Amniotic epithelial cell (primary cell): ENCODE results near the gene NDRG3.
A peak's percentile ranks its signal among the peaks of the same experiment; 100 is the strongest.
"Not testable (repeated sequence)": the region's sequence is repeated elsewhere in the genome, so short reads cannot be mapped to it uniquely, and the experiment has no call there.

Source experiments
- DNase-seq: peaks from one replicate; pipeline ENCODE4 v3.0.0-alpha.2; 2010; ENCODE audit warnings: low read depth

The NDRG3 gene

DNA sequence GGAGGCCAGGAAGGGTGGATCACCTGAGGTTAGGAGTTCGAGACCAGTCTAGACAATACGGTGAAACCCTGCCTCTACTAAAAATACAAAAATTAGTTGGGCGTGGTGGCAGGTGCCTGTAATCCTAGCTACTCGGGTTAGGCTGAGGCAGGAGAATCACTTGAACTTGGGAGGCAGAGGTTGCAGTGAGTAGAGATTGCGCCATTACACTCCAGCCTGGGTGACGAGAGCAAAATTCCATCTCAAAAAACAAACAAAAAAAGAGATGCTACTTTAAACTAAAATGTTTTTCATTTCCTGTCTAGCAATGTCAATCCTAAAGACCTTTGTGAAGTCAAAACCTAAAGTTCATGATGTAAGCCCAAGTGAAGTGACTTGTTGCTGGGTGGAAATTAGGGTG is 14.8 kb upstream of the NDRG3 start:
- DNase-seq, result no peak

DNA sequence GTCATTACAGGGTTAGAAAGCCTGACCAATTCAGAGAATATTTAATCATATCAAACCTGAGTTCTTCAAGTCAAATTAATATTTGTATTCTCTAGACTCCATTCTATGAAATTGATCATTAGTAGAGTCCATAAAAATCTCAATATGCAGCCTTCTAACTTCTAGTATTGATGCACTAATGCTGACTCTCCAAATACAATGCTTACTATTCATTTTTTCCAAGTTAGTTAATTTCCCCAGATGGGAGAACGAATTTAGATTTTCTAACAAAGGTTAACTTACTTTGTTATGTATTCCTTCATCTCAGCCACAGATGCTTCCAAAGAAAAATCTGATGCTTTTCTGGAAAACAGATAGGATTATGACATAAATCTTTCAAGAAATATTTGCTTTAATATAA is 12.4 kb upstream of the NDRG3 start:
- DNase-seq, result no peak

DNA sequence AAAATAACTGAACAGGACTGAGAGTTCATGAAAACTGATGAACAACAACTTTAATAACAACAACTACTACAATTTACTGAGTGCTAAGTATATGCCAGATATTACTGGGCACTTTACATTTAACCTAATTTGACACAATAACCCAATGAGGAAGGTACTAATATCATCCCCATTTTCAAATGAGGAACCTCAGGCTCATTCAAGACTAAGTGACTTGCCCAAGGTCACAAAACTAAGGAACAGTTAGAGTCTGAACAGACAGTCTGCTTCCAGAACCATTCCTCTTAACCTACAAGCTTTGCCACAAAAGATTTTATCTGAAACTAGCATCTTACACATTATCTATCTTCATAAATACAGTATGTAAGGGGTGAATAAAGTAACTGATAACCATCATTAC is 10.6 kb upstream of the NDRG3 start:
- no peak for DNase-seq

DNA sequence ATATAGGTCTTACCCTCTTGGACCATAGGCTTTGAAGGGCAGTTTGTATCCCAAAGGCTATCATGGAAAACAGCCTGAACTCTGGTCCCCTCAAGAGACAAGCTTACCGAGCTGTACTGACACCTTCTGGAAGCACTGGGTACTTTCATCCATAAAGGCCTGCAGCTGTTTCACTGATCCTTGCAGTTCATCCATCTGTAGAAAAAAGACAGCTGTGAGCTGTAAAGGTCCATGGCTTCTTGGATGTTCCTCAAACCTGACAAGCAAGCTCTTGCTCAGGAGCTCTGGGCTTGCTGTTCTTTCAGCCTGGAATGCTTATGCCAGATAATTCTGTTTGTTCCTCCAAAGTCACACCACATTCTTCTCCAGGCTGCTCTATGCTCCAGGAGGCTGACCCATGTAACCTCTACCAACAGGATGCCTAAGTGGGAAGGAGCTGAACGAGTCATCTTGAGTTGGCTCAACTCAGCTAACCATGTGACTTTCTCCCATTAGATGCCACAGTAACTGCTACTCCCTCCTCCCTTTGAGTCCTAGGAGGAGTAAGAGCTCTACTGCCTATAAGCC is 8.8 kb upstream of the NDRG3 start:
- DNase-seq, result peak; percentile 74

DNA sequence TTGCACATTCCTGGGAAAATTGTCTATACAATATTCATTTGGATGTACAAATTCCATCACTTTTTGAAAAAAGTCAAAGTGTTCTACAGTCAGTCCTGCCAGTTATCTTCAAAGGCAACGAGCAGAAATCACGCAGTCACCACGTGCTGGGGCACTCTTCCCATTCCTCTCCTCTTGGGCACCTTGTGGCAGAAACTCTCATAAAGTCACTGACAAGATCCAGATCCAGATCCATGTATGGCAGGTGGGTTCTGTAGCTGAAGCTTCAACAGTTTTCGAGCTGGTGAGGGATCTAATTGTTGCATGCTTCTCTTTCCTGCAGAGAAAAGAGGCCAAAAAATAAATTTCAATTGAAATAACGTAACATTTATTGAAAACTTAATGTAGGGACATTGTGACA is 6.7 kb upstream of the NDRG3 start:
- no peak for DNase-seq

DNA sequence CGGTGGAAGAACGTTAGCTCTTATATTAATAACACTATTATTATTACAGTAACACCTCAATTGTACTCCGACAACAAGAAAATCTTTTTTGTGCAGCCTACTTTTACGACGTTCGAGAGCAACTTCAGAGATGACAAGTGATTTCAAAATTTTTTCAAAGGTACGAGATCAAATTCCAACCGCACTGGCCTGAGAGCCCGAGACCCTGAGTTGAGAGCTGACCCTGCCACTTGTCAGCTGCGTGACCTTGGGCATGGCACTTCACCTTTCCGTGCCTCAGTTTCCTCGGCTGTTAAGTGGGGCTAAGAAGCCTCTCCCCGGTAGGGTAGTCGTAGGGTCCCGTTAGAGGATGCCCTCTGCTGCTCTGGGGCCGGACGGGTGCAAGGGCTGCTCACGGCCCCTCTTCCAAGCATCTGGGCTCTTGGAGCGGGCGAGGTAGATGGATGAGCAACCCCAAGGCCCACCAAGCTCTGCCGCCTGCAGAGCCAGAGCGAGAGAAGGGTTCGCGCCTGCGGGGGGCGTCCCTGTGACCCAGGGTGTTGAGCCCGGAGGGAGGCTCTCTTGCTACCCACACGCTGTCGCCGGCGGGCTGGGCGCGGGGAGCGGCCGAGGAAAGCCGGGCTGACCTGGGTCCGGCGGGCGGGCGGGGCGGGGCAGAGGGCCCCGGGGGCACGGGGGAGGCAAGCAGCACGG is 510 bp downstream of the NDRG3 start:
- DNase-seq, result no peak

DNA sequence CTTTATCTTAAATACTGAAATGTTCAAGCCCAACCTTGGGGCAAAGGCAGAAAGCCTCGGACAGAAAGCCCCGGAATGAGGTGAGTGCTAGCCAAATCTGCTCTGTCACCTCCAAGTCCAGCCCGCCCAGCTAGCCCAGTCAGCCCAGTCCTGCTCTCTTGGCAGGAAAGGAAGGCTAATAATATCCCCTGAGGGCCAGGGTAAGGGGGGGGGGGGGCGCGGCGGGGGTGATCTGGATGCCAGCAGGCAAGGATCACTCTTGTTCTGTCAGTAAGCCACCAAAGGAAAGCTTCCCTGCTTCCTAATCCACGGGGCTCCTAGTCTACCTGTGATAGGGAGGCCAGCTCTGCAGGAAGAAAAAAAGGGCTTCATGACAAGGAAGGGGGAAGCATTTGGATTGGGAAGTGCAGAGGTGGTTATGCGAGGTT is 1.1 kb downstream of the NDRG3 start:
- no peak for DNase-seq

DNA sequence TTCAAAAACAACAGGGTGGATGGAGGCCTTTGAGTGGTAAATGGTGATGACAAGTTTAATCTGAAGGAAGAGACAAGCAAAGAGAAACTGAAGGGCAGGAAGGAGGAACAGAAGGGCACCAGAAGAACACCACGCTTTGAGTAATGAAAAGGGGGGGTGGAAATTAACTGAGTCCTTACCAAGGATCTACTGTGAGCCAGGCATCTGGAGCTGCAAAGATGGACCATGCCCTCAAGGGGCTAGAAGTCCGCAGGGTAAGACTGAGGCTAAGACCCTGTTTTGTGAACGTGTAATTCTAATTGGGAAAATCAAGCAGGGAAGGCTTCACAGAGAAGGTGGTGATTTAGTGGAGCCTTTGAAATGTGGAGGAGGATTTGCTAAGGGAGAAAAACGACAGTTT is 1.6 kb downstream of the NDRG3 start:
- peak; percentile 45 for DNase-seq

DNA sequence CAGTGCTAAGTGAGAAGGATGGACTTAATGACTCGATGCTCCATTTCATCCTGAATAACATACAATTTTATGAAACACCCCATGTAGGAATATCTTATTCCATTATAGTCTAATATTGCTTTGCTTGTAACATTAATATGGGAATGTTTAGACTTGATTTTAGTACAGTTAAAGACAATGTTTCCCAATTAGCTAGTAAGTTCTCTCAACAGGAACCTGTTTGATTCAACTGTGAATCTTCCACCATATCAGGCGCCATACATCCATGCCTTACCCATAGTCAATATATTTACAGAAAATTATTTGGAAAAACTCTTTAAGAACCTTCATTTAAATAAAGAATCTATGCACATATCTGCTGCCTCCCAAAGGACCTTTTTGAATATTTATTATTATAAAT is 3.3 kb downstream of the NDRG3 start:
- DNase-seq, result no peak

DNA sequence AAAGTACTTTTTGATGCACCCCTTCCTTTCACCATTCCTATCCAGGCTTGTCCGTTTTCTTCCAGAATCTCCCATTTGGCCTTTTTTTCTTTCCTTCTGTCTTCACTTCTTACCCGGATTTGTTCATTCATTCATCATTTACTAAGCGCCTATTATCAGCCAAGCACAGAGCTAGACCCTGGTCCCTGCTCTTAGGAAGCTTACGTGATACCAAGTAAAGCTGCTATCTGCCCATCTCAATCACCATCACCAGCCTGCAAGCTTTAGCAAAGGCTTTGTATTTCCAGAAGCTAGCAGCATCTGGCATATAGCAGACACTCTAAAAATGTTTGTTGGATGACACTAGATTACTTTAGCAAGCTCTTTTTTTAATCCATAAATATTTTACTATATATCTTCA is 4.8 kb downstream of the NDRG3 start:
- no peak for DNase-seq

DNA sequence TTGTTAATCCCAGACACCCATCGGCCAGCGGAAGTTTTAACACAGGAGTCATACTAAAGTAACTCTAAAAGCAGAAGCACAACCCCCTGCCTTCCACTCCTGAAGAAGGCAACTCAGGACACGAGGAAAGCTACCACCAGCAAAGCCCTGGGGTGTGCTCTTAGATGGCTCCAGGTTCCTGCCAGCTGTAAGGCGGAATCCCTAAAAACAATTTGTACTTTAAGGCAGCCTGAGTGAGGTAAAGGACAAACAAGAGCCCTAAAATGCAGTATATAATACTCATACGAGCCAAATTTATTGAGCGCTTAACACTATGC is 8.7 kb downstream of the NDRG3 start:
- no peak for DNase-seq

DNA sequence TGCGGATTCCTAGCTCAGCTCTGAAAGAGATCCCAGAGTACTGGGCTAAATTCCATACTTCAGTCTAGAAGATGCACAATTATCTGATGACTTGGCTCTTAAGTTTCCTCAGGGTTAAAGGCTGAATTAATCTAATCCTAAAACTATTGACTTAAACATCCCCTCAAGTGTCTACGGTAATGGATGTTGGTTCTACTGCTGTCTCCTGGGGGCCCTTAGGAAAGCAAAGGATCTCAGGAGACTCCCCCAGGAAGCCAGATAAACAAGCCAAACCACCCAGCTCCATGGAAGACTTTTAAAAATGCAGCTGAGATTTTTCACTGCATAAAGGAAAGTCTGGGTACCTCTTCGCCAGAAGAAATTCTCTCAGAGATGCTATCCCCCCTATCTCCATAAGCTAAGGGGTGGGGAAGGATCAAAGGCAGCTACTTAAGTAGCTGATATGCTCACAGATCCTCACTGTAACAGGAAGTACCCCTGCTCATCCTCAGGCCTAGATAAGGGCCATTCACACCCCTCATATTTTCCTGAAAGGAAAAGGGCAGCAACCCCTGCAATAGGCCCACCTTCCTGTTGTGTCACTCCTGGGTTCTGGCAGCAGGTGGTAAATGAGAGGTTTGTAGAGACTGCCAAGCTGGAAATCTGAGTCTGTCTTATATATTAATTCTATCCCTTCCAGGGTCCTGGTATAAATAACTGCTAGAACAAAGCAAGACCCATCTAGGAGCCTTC is 9.3 kb downstream of the NDRG3 start:
- no peak for DNase-seq

DNA sequence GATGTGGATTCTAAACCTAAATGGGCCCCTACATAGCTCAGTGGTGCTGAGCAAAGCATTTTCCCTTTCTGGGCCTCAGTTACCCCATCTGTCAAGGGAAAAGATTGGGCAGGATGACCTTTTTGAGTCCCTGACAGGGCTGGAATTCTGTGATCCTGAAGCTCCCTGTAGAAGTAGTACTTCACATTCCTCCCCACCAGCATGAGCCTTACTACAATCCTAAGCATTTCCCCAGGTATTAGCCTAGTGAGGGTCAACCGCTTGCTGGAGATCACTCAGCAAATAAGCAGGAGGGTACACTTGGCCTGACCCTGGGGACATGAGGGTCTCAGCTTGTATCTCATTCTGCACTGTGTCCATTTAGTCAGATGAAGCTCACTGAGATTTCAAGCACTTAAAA is 13.4 kb downstream of the NDRG3 start:
- no peak for DNase-seq

DNA sequence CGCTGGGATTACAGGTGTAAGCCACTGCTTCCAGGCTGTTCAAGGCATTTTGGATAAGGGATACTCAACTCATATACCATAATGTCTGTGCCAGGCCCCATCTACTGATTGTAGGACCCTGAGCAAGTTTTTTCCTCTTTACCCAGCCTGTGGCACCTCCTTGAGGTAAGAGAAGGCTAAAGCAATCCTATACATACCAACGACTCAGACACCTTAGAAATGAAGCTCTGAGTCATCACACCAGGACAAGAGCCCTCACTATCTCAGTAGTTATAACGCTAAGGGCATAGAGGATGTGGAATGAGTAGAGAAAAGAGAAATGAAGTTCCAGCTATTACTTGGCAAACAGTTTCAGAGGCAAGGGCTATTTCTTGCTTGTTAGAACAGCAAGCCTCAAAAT is 16.9 kb downstream of the NDRG3 start:
- peak; percentile 53 for DNase-seq

DNA sequence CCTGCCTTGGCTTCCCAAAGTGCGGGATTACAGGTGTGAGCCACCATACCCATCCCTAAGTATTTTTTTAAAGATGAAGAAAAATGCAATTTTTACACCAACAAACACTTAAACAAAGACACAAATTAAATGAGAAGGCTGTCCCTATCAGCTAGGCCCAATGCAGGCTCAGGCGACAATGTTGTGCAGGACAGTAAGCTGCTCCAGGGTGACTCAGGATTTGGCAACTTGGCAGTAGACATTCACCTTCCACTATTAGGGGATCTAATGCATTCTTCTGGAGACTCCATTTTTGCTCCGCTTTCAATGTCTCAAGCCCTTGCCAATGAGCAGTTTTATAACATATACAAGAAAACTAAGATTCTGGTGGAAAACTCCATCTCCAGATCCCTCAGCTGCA is 19.7 kb downstream of the NDRG3 start:
- DNase-seq, result no peak

DNA sequence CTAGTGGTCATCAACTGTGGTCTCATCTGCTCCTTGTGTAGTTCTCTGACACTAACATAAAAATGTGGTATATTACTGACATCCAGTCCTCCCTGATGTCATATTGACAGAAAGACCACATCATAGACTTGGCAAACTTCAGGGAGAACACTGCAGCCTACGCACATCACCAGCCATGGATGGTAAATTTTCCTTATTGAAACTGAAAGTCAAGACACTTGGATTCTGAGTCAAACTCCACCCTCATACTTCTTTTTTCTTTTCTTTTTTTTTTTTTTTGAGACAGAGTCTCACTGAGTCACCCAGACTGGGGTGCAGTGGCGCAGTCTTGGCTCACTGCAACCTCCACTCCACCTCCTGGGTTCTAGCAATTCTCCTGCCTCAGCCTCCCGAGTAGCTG is 25.4 kb downstream of the NDRG3 start:
- DNase-seq, result no peak

DNA sequence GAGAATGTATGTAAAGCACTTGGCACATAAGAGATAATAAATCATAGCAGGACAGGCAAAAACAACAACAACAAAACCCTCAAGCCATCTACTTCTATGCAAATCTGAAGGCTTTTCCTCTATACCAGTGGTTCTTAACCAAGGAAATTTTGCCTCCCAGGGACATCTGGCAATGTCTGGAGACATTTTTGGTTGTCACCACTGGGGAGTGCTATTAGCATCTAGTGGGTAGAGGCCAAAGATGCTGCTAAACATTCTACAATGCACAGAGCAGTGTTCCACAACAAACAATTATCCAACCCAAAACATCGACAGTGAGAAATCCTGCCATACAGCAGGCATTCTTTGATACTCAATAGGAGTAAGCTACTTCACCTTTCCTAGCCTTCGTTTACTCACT is 28.2 kb downstream of the NDRG3 start:
- DNase-seq, result peak; percentile 7

DNA sequence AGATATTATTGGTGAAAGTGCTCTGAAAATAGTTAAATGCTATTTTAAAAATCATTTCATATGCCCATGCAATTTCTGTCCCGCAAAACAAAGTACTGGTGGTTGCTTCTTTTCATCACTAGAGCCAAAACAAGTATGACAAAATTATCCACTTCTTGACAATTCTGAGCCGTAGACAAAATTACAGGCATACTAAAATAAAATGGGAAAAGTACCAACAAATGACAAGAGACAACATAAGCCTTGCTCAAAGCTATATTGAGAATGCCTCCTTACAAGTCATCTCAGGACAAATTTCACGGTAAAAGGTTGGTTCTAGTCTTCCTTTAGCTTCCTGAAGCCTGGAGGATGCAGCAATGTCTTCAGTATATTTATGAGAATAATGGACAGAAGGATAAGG is 28.9 kb downstream of the NDRG3 start:
- DNase-seq, result no peak

DNA sequence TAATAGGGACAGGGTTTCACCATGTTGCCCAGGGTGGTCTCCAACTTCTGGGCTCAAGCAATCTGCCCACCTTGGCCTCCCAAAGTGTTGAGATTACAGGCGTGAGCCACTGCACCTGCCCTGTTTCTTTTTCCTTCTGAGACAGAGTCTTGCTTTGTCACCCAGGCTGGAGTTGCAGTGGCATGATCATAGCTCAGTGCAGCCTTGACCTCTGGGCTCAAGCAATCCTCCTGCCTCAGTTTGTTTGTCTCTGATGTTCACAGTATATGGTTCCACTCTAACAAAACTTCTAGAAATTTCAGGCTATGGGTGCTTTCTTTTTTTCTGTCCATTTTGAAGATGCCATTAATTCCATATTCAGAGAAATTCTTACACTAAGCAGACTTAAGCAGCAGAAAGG is 33.1 kb downstream of the NDRG3 start:
- no peak for DNase-seq

DNA sequence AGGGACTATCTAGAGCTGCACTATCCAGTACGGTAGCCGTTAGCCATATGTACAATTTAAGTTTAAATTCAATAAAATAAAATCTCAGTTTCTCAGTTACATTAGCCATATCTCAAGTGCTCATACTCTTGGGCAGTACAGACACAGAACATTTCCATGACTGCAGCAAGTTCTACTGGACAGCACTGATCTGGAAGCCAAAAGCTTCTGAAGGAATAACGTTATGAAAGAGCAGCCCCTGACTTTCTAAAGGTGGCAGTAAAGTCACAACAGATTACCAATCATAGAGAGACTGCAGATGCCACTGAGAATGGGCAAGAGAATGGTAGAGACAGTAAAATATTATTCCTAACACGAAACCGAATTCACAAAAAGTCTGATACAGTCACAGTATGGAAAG is 36.8 kb downstream of the NDRG3 start:
- no peak for DNase-seq

DNA sequence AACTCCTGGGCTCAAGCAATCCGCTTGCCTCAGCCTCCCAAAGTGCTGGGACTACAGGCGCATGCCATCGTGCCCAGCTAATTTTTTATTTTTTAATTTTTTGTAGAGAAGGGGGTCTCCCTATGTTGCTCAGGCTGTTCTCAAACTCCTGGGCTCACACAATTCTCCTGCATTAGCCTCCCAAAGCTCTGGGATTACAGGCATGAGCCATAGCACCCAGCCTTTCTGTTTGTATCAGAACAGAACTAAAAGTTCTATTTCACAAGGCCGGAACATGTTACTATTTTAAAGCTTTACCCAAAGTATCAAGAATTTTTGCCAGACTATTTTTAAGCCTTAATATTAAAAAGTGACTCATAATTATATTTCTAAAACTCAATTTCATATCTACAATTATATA is 42.4 kb downstream of the NDRG3 start:
- no peak for DNase-seq

DNA sequence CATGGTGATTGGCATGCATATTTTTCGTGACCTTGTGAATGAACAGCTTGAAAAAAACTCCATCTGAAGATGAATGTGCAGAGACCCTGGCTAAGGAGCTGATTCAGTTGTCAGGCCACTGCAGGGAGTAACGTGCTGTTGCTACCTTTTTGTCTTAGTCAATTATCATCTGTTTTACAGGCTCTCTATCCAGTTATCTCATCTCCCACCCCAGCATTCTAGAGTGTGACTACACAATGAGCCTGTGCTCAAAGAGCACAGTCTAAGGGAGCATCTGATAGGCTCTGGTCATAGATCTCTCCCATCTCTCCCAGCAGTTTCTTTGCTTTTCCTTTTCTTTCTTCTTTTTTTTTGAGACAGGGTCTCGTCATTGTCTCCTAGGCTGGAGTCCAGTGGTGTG is 45.5 kb downstream of the NDRG3 start:
- no peak for DNase-seq

DNA sequence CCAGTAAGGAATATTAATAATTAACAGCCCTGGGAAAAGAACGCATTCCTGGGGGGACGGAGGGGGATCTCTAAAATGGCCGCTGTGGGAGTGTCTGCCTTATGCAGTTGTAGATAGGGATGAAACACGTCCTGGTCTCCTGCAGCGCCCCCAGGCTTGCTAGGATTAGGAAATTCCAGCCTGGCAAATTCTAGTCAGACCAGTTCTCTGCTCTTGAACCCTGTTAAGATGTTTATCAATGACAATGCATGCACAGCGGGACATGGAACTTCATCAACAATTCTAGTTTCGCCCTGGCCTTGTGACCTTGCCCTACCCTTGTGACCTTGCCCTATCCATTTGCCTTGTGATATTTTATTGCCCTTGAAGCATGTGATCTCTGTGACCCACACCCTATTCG is 50.4 kb downstream of the NDRG3 start:
- DNase-seq, result not testable (repeated sequence)

DNA sequence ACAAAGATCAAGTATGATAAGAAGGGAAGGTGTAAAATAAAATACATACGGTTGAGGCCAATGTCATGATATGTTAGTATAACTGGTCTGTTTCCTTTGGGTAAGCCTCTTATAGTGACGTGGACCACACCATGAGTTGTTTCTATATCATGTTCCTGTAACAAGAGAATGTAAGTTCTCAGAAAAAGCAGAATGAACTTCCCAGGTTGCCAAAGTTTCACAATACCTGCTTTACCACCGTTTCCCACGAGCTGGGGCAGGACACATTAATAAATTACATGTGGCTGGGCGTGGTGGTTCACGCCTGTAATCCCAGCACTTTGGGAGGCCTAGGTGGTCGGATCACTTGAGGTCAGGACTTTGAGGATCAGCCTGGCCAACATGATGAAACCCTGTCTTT is 57.3 kb downstream of the NDRG3 start:
- peak; percentile 23 for DNase-seq
